Prostate gland (tissue), 2 donors: ENCODE measurements around the gene MYO1H.

Source experiments
- POLR2A ChIP-seq: fragments of 450-650 bp; IDR thresholded peaks from one replicate; pipeline ENCODE4 v1.6.1; 2016; ENCODE audit warnings: antibody characterized with exemption, mild to moderate bottlenecking
- TF ChIP-seq, protein P1 (sequence below), 4 experiments: fragments of 200-600 bp in 2 of 4; fragments of 450-650 bp in 2 of 4; sonication (generic) in 2 of 4; IDR thresholded peaks; 1 replicate in 3 of 4; 2 replicates in 1 of 4; pipeline ENCODE4 v1.5.1; 2016 to 2019; ENCODE audit warnings: antibody characterized with exemption in 4 of 4, mild to moderate bottlenecking in 2 of 4, moderate library complexity in 2 of 4

GRCh38 chr12:109446869-109447268, 99.2 kb downstream of the MYO1H start:
- TF ChIP-seq POLR2A = no peak
- TF ChIP-seq, protein P1, sequence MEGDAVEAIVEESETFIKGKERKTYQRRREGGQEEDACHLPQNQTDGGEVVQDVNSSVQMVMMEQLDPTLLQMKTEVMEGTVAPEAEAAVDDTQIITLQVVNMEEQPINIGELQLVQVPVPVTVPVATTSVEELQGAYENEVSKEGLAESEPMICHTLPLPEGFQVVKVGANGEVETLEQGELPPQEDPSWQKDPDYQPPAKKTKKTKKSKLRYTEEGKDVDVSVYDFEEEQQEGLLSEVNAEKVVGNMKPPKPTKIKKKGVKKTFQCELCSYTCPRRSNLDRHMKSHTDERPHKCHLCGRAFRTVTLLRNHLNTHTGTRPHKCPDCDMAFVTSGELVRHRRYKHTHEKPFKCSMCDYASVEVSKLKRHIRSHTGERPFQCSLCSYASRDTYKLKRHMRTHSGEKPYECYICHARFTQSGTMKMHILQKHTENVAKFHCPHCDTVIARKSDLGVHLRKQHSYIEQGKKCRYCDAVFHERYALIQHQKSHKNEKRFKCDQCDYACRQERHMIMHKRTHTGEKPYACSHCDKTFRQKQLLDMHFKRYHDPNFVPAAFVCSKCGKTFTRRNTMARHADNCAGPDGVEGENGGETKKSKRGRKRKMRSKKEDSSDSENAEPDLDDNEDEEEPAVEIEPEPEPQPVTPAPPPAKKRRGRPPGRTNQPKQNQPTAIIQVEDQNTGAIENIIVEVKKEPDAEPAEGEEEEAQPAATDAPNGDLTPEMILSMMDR (IDR thresholded peaks at IDR 0.05) = no peak
